T-helper 1 cell treated with Interleukin-12 subunit alpha and Interleukin-12 subunit beta and Interleukin-4 antibody, amounts not matched to agents 30 ng/mL and 1 ng/mL, for 36 hours (primary cell): ENCODE results near the gene TCF12. TPM values are rescaled to one million over a fixed set of nuclear protein-coding genes. Genes with fewer than 3 reads are reported as not detected.
"Not testable (repeated sequence)": the region's sequence is repeated elsewhere in the genome, so short reads cannot be mapped to it uniquely, and the experiment has no call there.

Source experiments
- intact Hi-C: fragments of 100-400 bp; cut with micrococcal nuclease; formaldehyde crosslinking; loops from one replicate; pipeline ENCODE4 v1.15.1; 2024
- total RNA-seq: library from RNA; stranded (reverse); gene quantifications from 2 replicates; pipeline ENCODE4 v1.2.3, GENCODE V29; 2022

Gene TCF12
- total RNA-seq, 1 donor from 2014 or later = 86.2 TPM

DNA sequence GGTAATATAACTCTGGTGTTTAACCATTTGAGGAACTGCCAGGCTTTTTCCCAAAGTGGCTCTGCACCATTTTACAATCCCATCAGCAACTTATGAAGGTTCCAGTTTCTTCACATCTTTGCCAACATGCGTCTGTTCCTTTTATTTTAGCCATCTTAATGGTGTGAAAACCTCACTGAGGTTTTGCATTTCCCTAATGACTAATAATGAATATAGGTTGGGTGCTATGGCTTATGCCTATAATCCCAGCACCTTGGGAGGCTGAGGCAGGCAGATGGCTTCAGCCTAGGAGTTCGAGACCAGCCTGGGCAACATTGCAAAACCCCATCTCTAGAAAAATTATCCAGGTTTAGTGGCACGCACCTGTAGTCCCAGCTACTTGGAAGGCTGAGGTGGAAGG, 210.6 kb downstream of the TCF12 start:
- intact Hi-C loops = no loop called here

GRCh38 chr15:57130956-57131355, 212.5 kb downstream of the TCF12 start:
- intact Hi-C loops = loop anchor here (5.0 to 10.0 kb wide), 4 partner anchors 209 to 886 kb away; partner anchors contain the start of genes RFX7 and ZNF280D

GRCh38 chr15:57133127-57133968, 214.9 kb downstream of the TCF12 start:
- intact Hi-C loops = loop anchor here (5.0 to 10.0 kb wide), 4 partner anchors 211 to 889 kb away; partner anchors contain the start of genes RFX7 and ZNF280D

DNA sequence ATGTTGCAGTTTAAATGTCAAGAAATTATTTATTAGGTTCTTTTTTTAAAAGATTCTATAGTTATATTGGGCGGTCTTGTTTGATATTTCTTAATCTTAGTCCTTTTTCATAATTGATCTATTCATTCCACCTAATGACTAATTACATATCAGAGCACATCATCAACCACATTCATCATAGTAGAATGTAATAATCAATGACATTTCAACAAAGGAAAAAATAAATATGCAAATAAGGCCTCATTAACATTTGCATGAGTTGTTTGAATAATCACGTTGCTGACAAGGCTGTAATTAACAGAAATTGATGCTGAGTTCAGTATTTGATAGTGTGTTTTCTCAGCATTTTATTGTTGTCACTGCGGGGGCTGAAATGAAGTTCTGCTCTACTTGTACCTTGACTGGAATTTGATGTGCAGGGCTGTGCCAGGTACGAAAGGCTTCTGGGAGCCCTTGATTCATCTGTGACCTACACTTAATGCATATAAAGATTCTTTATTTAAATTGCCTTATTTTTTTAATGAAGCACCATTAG, 215.7 kb downstream of the TCF12 start:
- intact Hi-C loops = loop anchor here (5.0 to 10.0 kb wide), 4 partner anchors 212 to 889 kb away; partner anchors contain the start of genes RFX7 and ZNF280D

- intact Hi-C loops = loop anchor here (5.0 to 10.0 kb wide), 4 partner anchors 213 to 890 kb away; partner anchors contain the start of genes RFX7 and ZNF280D
These were observed 216.4 kb downstream of the TCF12 start for GRCh38 chr15:57134851-57135250.

DNA sequence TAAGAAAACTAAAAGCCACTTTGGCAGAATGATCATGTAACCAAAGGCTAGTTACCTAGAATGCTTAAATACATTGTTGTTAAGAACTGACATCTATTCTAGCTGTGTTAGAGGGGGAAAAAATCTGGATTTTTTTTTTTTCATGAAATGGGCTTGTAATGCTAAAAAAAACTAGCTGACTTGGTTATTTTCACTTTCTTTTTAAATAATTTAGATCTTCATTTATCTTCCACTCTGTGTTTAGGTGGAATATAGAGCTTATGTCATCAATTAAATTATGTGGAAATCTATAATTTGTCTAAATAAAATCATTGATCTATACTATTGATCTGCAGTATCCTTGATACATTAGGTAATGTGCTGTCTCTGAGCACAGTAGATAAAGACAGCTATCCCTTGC, 217.4 kb downstream of the TCF12 start:
- intact Hi-C loops = loop anchor here (10.0 kb wide), 2 partner anchors 401 to 891 kb away; partner anchors contain the start of genes RFX7 and ZNF280D

DNA sequence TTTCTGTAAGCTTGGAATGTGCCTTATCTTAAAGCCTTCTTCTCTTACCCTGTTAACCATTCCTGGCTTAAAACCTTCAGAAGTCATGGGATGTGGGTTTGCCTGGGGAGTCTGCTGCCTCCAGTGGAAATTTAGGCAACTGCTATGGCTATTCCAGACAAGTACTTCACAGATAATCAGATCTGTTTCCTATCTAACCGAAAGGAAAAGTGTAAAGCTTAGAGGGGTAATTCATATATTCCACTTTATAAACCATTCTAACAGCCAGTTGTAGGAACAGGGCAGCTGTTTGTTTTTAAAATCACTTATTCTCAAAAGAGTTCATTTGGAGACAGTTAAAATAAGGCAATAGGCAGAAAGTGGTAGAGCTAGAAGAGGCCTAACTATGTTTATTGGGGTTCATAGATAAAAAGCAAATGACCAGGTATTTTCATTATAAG, 219.9 kb downstream of the TCF12 start:
- intact Hi-C loops = loop anchor here (10.0 kb wide), 2 partner anchors 404 to 894 kb away; partner anchors contain the start of genes RFX7 and ZNF280D

DNA sequence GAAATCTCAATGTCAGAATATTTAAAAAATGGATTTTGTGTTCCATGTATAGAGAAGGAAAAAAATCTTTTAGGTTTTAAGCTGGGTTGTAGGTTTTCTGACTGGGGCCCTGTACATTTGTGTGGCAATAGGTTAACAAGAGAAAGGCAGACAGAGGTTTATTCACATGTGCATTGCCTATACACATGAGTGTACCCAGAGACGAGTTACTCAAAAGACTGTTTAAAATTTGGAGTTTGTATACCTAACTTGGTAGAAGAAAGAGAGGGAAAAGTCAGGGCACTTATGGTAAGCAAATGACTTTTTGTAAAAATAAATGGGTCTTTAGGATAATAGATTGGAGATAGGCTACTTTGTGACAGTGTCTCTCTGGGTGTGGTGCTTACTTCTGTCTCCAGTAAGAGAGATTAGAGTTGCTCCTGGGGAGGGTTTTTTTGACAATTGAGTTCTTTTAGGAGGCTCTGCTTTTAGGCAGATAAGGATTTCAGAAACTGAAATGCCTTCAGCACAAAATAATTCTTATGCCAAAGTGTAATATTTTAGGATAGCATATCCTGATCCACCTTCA, 225.2 kb downstream of the TCF12 start:
- intact Hi-C loops = no loop called here

DNA sequence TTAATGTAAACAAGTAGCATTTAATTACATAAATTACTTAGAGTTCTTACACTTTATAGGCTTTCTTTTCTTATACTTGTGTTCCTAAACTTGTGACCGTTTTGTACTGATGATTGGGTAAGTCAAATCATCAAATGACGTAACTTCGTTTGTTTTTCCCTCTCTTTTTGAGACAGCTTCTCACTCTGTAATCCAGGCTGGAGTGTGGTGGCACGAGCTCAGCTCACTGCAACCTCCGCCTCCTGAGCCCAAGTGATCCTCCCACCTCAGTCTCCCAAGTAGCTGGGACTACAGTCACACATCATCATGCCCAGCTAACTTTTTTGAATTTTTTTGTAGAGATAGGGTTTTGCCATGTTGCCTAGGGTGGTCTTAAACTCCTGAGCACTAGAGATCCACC, 226.0 kb downstream of the TCF12 start:
- intact Hi-C loops = no loop called here

DNA sequence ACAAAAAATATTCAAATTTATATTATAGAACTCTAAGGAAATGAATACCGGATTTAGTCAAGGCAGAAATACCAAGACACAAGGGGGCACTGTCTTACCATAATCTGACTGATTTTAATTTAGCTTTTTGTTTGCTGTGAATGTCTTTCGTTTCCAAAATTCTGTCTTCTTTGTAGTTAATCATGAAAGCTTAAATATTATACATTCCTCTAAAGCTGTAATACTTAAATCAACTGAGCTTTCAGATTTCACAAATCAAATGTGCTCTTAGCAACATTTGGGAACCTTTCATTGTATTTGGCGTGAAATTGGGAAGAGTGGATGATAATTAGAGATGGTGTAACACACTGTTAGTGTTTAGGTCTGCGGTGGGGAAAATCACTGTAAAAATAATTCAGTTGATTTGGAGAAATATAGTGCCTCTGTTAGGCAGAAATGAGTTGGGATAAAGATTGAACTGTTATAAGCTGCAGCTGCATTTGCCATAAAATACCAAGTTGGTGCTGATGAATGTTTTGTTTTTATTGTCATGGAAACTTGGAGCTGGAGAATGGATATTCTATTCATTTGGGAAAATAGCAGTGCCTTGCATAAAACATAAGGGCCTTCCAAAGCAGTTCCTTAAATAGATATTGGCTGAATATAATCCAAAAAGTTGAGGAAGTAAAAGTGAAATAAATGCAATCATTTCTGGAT, 228.2 kb downstream of the TCF12 start:
- intact Hi-C loops = loop anchor here (1.0 to 5.0 kb wide), 5 partner anchors 68 to 649 kb away; partner anchors contain the start of gene TCF12

GRCh38 chr15:57147621-57148020, 229.2 kb downstream of the TCF12 start:
- intact Hi-C loops = loop anchor here (2.0 to 5.0 kb wide), 2 partner anchors 229 to 650 kb away; partner anchors contain the start of gene TCF12

GRCh38 chr15:57148262-57148661, 229.8 kb downstream of the TCF12 start:
- intact Hi-C loops = loop anchor here (5.0 kb wide), 1 partner anchor 651 kb away; no protein-coding TSS in a partner anchor

DNA sequence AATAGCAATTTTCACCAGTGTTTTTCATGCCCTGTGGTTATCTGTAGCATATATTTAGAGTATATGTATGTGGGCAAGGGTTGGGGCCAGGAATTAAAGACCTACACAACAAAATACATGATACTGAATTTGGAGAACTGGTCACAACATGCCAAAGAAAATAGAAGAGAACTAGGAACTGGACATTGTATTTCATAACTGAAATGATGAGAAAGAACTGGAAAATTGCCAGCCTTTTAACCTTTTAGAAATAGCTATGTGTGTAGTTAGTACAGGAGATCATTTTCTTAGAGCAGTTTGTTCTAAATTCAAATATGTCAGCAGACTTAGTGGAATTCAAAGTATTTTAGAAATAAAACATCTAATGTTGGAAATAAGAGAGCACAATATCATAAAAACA, 230.8 kb downstream of the TCF12 start:
- intact Hi-C loops = loop anchor here (5.0 kb wide), 1 partner anchor 652 kb away; no protein-coding TSS in a partner anchor

DNA sequence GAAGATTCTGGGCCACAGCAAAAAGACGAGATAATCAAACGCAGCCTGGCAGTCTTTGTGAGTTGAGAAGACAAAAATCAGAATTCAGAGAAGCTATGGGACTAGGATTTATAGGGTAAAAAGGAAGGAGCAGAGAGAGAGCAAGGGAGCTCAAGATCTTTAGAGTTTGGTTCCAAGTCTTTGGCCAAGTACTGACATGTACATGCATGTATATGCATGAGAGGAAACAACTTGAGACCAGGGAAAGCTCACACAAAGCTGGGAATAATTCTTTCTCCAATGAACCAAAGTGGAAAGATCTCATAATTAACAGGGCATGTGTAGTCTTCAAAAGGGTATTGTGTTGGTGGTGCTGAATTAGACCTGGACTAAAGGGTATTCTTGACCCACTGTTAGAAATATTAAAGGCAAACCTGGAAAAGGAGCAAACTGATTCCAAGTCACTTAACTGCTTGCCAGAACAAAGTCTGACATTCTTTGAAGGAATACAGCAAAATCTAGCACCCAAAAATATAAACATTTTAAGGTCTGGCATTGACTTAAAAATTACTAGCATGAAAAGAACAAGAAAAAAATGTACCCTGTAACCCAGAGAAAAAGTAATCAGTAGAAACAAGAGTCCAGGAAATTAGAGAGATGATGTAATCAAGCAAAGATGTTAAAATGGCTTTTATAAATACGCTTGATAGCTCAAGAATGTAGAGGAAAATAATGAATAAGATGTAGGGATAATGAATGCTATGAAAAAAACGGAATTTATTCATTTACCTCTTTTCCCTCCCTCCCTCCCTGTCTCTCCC, 231.8 kb downstream of the TCF12 start:
- intact Hi-C loops = no loop called here

DNA sequence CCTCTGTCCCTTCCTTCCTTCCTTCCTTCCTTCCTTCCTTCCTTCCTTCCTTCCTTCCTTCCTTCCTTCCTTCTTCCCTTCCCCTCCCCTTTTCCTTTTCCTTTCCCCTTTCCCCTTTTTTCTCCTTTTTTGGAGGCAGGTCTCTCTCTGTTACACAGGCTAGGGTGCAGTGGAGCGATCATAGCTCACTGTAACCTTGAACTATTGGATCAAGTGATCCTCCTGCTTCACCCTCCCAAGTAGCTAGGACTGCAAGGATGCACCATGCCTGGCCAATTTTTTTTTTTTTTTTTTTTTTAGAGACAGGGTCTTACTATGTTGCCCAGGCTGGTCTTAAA, 232.4 kb downstream of the TCF12 start:
- intact Hi-C loops = not testable (repeated sequence)

GRCh38 chr15:57152133-57152532, 233.7 kb downstream of the TCF12 start:
- intact Hi-C loops = no loop called here

DNA sequence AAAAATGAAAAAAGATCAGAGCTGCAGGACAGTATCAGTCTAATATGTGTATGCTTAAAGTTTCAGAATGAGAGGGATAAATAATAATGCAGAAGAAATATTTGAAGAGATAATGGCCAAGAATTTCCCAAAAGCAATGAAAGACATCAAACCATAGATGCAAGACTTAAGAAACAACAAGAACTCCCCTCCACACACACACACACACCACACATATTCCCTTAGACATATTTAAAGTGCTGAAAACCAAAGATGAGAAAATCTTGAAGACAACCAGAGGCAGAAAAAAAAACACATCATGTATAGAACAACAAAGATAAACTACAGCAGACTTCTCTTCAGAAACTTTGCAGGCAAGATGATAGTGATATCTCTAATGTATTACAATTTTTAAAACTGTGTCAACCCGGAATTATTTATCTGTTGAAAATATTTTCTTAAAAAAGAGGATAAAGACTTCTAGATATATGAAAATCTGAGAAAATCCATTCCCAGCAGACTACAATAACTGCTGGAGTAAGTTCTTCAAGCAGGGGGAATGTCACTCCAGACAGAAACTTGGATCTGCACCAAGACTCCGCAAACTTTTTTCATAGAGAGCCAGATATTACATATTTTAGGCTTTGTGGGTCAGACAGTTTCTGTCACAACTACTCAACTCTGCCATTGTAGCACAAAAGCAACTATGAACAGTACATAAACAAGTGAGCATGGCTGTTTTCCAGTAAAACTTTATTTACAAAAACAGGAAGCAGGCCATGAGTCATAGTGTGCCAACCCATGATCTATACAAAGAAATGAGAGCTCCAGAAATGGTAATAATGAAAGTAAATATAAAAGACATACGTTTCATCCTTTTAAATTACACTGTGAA, 234.5 kb downstream of the TCF12 start:
- intact Hi-C loops = loop anchor here (1.0 kb wide), 1 partner anchor 386 kb away; no protein-coding TSS in a partner anchor

GRCh38 chr15:57156210-57156884, 237.9 kb downstream of the TCF12 start:
- intact Hi-C loops = no loop called here

- intact Hi-C loops = no loop called here
These were observed 240.1 kb downstream of the TCF12 start for GRCh38 chr15:57158589-57158988.
